ENCODE results near the gene POFUT2.

Gene POFUT2

GRCh38 chr21:45302082-45303061 lies 14.7 kb upstream of the POFUT2 start:
- no peak overlapping the region for H3K4me3 ChIP-seq (ENCODE audit: low read depth, low read length)
- no peak for TF ChIP-seq CTCF (IDR thresholded peaks at IDR 0.05; ENCODE audit: low read depth, low read length)

GRCh38 chr21:45301521-45302081 lies 13.9 kb upstream of the POFUT2 start:
- no peak overlapping the region for H3K4me3 ChIP-seq (ENCODE audit: low read depth, low read length)
- no peak for TF ChIP-seq CTCF (IDR thresholded peaks at IDR 0.05; ENCODE audit: low read depth, low read length)

- H3K4me3 ChIP-seq (ENCODE audit: low read depth, low read length): no peak overlapping the region
- TF ChIP-seq CTCF (IDR thresholded peaks at IDR 0.05; ENCODE audit: low read depth, low read length): no peak
Observed at GRCh38 chr21:45300786-45301520, 13.3 kb upstream of the POFUT2 start.

- no peak for TF ChIP-seq CTCF (IDR thresholded peaks at IDR 0.05; ENCODE audit: low read depth, low read length)
Observed at GRCh38 chr21:45299864-45300785, 12.4 kb upstream of the POFUT2 start.

GRCh38 chr21:45299026-45299863 lies 11.6 kb upstream of the POFUT2 start:
- no peak for TF ChIP-seq CTCF (IDR thresholded peaks at IDR 0.05; ENCODE audit: low read depth, low read length)
- no peak overlapping the region for H3K4me3 ChIP-seq (ENCODE audit: low read depth, low read length)

More at GRCh38 chr21:45299864-45300785, 12.4 kb upstream of the POFUT2 start:
- no peak overlapping the region for H3K4me3 ChIP-seq (ENCODE audit: low read depth, low read length)

GRCh38 chr21:45297869-45298268 lies 10.2 kb upstream of the POFUT2 start:
- TF ChIP-seq CTCF (IDR thresholded peaks at IDR 0.05; ENCODE audit: low read depth, low read length): no peak
- no peak overlapping the region for H3K4me3 ChIP-seq (ENCODE audit: low read depth, low read length)
